HG02763 (cell line): ENCODE results near the gene CDON.

Experiments
- ATAC-seq: cut with Tn5 transposase; IDR thresholded peaks from one replicate; pipeline ENCODE4 v1.9.1; 2021; ENCODE audit warnings: mild to moderate bottlenecking, moderate library complexity; ENCODE audit not compliant: unreplicated experiment

The CDON gene

GRCh38 chr11:126084608-126084912, 21.9 kb upstream of the CDON start:
- no peak for ATAC-seq

- no peak for ATAC-seq
Observed at GRCh38 chr11:126083829-126084607, 21.4 kb upstream of the CDON start.

DNA sequence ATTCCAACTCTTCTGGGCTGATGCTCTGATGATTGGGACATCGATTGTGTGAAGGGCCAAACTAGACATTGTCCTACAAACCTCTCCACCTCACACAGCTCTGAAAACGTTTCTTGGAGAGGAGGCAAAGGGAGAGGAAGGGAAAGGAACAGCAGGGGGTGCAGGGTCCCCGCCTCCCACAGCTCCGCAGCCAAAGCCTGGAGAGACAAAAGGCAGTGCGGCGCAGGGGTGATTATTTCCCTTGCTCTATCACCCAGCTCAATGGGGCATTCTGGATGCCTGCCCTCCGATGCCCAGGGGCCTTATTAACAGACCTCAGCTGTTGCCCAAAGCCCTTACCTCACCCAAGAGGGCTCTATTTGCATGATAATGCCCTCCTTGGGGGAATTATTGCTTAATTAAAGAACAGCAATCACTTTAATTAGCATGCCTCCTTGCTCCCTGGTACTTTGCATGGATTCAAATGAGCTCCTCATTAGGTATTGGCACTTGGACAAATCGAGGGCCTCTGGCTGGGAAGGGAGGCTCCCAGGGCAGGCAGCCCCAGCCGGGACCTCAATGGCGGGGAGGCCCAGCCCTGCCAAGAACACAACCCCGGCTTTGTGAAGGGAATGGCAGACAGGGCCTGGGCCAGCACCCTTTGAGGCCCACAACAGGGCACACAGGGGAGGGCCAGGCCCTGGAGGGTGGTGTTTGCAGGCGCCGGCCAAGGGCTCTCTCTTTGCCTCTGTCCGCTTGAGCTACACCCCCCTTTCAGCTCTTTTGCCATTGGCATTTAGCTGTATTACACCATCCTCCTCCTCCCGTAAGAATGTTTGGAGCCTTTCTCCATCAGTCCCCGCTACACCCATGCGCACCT, 19.8 kb upstream of the CDON start:
- ATAC-seq, result no peak

- ATAC-seq, result no peak
Observed at GRCh38 chr11:126081915-126082250, 19.2 kb upstream of the CDON start.

- ATAC-seq, result no peak
Observed at GRCh38 chr11:126080161-126080941, 17.7 kb upstream of the CDON start.

- no peak for ATAC-seq
Observed at GRCh38 chr11:126079621-126080124, 17.0 kb upstream of the CDON start.

- no peak for ATAC-seq
Observed at GRCh38 chr11:126076641-126077040, 14.0 kb upstream of the CDON start.

DNA sequence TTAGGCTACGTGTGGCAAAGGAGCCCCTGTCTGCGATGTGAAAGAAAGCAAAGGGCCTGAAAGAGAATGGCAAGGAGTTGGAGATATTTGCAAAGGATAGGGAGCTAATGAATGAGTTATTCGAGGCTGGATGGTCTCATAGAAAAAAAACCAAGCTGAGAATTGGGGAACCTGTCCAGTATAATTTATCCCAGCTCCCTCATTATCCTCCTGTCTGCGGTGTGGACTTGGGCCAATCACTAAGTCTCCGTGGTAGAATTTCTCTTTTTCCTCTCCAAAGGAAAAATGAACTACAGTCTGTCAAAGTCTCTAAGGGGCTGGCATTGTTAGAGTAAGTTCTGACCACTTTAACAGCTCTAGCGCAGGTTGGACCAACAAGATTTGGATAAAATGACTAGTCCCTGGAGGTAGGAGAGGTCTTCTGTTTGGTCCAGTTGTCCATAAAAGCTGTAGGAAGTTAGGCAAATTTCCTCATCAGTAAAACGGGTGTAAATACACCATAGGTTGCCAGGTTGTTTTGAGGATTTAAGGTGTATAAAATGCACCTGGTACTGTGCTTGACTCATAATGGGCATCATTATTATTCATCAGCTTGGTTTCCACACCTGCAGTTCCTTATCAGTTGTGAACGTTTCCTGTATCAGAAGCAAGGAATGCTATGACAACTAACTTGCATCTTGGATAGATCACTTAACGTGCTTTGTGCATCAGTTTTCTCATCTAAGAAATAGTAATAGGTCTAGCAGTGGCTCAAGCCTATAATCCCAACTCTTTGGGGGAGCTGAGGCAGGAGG, 10.3 kb upstream of the CDON start:
- no peak for ATAC-seq

GRCh38 chr11:126072141-126072741, 9.6 kb upstream of the CDON start:
- ATAC-seq, result no peak

DNA sequence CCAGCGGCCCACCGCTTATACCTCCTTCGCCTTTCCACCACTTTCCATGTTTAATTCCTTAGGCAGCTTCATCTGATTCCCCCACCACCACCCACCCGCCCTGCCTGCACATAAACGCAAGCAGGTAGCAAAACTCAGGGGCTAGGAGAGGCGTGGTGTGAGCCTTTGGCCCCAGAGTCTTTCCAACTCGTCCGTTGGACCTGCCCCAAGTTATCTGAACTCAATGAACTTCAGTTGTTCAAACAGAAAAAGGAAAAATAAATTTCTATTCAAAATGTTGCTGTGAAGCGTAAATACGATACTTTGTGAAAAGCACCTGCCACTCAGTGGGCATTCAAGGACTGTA, 814 bp upstream of the CDON start:
- no peak for ATAC-seq

- ATAC-seq, result no peak
Observed at GRCh38 chr11:126061707-126062678, 673 bp downstream of the CDON start.

DNA sequence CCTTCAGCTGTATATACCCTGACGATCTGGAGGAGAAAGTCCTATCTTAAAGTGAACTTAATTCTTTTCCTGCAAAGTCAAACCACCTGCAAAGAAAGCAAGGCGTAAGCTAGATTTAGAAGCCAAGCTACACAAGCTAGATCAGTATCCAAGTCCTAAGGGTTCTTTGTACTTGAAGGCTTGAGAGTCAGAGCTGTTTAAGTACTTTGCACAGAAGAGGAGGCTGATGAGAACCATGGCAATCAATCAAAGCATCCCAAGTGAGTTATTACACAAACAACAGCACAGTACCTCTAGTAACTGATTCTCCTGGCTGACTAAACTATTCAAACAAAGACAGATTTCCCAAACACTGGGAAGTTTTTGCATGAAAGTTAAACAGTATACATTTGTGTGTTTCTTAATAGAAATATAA, 1.9 kb downstream of the CDON start:
- ATAC-seq, result no peak

DNA sequence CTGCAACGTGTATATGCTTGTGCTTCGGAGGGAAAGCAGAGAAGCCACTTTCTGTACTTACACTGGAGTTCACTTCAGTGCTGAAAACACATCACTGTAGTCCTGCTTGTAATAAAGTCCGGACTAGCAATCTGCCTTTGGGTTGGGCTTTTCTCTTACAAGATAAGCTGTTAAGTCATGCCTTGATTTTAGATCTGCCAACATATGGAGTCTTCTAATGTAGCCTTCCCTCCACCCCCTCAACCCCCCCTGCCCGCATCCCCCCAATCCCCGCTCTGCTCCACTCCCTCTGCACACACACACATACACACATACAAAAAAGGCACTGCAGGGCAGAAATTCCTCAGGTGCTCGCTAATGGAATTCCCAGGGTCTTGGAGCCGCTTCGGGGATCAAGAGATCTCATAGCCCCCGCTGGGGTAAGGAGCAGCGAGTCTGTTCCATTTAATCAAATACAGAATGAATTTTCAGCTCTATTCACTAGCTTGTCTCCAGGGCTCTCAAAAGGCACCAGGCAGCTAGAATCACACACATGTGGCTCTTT, 3.4 kb downstream of the CDON start:
- no peak for ATAC-seq

- ATAC-seq, result no peak
Observed at GRCh38 chr11:126058105-126058874, 4.4 kb downstream of the CDON start.

- no peak for ATAC-seq
Observed at GRCh38 chr11:126054882-126055281, 7.8 kb downstream of the CDON start.

DNA sequence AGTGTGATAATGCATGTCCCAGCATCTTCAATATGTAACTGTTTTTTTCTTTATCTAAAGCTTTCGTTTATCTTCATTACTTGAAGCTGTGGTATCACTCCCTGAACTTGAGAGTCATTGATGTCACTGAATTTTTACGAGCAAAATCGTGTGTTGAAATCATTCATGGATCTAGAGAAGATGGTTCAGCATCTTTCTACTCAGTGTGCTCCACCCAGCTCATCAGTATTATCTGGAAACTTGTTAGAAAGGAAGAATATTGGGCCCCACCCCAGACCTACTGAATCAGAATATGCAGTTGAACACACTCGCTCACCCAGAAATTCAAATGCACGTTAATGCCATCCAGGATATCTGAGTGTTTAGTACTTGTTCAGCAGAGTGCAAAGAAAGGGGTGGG, 8.3 kb downstream of the CDON start:
- ATAC-seq, result no peak

GRCh38 chr11:126053415-126054286, 9.0 kb downstream of the CDON start:
- no peak for ATAC-seq
